ENCODE measurements around the gene COG2. TPM values are rescaled to one million over a fixed set of nuclear protein-coding genes. Genes with fewer than 3 reads are reported as not detected.

COG2 gene, protein sequence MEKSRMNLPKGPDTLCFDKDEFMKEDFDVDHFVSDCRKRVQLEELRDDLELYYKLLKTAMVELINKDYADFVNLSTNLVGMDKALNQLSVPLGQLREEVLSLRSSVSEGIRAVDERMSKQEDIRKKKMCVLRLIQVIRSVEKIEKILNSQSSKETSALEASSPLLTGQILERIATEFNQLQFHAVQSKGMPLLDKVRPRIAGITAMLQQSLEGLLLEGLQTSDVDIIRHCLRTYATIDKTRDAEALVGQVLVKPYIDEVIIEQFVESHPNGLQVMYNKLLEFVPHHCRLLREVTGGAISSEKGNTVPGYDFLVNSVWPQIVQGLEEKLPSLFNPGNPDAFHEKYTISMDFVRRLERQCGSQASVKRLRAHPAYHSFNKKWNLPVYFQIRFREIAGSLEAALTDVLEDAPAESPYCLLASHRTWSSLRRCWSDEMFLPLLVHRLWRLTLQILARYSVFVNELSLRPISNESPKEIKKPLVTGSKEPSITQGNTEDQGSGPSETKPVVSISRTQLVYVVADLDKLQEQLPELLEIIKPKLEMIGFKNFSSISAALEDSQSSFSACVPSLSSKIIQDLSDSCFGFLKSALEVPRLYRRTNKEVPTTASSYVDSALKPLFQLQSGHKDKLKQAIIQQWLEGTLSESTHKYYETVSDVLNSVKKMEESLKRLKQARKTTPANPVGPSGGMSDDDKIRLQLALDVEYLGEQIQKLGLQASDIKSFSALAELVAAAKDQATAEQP
- total RNA-seq, result 19.3 and 19.9 TPM in 2 replicates

DNA sequence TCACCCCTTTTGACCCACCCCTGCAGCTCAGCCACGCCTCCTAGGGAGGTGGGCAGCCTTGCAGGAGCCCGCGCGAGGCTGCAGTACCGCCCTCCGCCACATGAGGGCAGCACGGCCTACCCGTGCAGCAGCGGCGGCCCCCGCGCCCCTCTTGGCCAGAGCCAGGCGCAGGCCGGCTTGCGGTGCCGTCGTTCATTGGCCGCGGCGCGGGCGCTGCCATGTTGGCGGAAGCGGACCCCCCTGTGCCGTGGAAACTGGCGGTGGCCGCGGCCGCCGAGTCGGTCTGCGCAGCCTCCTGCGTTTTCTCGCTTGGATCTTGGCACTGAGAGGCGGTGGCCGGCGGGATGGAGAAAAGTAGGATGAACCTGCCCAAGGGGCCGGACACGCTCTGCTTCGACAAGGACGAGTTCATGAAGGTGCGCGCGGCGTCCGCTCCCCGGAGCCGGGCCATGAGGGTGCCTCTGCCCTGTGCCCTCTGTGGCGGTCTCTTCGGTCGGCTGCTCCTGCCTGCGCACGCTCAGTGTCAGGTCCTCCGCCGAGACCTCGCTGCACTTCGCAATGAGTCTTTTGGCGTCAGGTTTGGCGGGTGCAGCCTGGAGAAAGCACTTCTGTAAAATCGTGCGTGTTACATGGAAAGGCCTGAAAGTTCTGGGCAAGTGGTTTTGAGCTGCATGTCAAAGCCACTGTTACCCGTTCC is at the start of gene COG2:
COG2 (plus strand) TSS at position 219 of the 697 bp plus-strand sequence; CDS start at position 345, 126 bp downstream.

DNA sequence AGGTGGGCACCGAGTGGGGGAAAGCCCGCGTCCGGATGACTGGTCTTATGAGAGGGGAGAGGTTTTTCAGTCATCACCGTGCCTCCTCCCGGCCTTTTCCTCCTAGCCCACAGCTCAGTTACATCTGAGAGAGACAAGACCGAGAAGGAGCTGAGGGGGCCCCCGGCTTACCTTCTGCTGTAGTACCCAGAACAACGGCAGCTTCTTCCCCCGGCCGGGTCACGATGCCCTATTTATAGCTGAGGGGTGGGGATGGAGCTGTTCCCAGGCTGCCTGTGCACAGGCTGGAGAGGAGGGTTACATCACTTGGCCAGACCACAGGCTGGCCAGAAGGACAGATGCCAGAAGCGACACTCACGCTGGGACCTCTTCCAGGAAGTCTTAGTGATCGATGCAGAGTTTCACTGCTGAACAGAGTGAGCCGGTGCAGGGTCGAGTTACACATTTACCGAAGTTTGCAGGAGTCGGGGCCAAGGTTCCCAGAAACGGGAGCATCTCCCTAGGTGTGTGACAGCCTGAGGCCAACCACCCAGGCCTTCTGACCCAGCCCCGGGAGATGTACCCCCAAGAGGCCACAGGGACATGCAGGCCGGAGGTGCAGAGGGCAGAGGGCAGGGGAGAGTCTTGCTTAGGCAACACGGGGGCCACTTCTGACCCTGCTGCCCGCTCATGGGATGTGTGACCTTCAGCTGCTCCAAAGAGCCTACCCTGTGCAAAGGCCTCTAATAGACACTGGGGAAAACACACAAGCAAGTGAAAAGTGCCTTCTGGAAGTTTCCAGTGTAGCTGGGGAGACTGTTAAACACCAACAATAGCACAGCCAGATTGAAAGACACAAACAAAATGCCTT is 71.9 kb downstream of the COG2 start, which contains the start of gene AGT:
AGT (minus strand) TSS at position 208 of the 850 bp plus-strand sequence. CDS start 3,299 bp downstream, outside the sequence.

Other genes starting within 250 kb of the COG2 start
- not detected in 2 replicates for gene PGBD5, start 216.1 kb upstream of the COG2 start, total RNA-seq
- gene AGT, start 71.6 kb downstream of the COG2 start, total RNA-seq, result not detected in 2 replicates
- not detected in 2 replicates for gene CAPN9, start 104.9 kb downstream of the COG2 start, total RNA-seq
- gene C1orf198, start 226.0 kb downstream of the COG2 start, total RNA-seq, result 37.2 and 39.6 TPM in 2 replicates

Measured in vein endothelial cell (primary cell).